Measurements from ENCODE around the gene NRG3. TPM values are rescaled to one million over a fixed set of nuclear protein-coding genes. Genes with fewer than 3 reads are reported as not detected.

Gene NRG3
- total and polyA plus RNA-seq, 8 donors = 0.14 to 0.59 (median 0.25) TPM; not detected in 2

GRCh38 chr10:82535457-82535856 lies 660.5 kb downstream of the NRG3 start:
- ATAC-seq (no peak), FAIRE-seq (no peak), DNase-seq (no peak)
- intact Hi-C loops (cut with DNase I) = no loop called here
- no peak for TF ChIP-seq CTCF (IDR thresholded peaks at IDR 0.05)
- WGBS, 2 donors = 86% methylated on average over 3 of the region's 3 CpGs
- no peaks in the 10 kb centered on the region for H3K36me3 ChIP-seq
- no peak overlapping the region for H3K27ac ChIP-seq
- no peaks in the 10 kb centered on the region for H3K9me3 ChIP-seq
- H3K4me1 ChIP-seq = no peaks in the 10 kb centered on the region
- H3K4me3 ChIP-seq = no peak overlapping the region
- no peaks in the 10 kb centered on the region for H3K27me3 ChIP-seq

GRCh38 chr10:82536668-82537067 lies 661.7 kb downstream of the NRG3 start:
- H3K36me3 ChIP-seq = no peaks in the 10 kb centered on the region
- no peak overlapping the region for H3K27ac ChIP-seq
- ATAC-seq = no peak
- no peaks in the 10 kb centered on the region for H3K27me3 ChIP-seq
- H3K4me3 ChIP-seq = no peak overlapping the region
- no peak for TF ChIP-seq CTCF (IDR thresholded peaks at IDR 0.05)
- H3K9me3 ChIP-seq = no peaks in the 10 kb centered on the region
- DNase-seq = no peak
- no peak for FAIRE-seq
- H3K4me1 ChIP-seq = no peaks in the 10 kb centered on the region
- intact Hi-C loops (cut with DNase I) = no loop called here

GRCh38 chr10:82538272-82538671 lies 663.3 kb downstream of the NRG3 start:
- Histone ChIP-seq H3K9me3 (no peaks in the 10 kb centered on the region), H3K36me3 (no peaks in the 10 kb centered on the region), H3K27ac (no peak overlapping the region), H3K4me1 (no peaks in the 10 kb centered on the region), H3K27me3 (no peaks in the 10 kb centered on the region), H3K4me3 (no peak overlapping the region)
- no peak for TF ChIP-seq CTCF (IDR thresholded peaks at IDR 0.05)
- 59 to 66% methylated on average over 1 of the region's 1 CpG for WGBS, 2 donors
- DNase-seq (no peak), FAIRE-seq (no peak), ATAC-seq (no peak)
- intact Hi-C loops (cut with DNase I) = no loop called here

GRCh38 chr10:82543631-82544030 lies 668.6 kb downstream of the NRG3 start:
- Histone ChIP-seq H3K4me3 (no peak overlapping the region), H3K36me3 (no peaks in the 10 kb centered on the region), H3K27ac (no peak overlapping the region), H3K27me3 (no peaks in the 10 kb centered on the region), H3K4me1 (no peaks in the 10 kb centered on the region), H3K9me3 (no peaks in the 10 kb centered on the region)
- no peak for TF ChIP-seq CTCF (IDR thresholded peaks at IDR 0.05)
- 71 to 83% methylated on average over 2 of the region's 2 CpGs for WGBS, 2 donors
- no peak for DNase-seq
- intact Hi-C loops (cut with DNase I) = no loop called here
- FAIRE-seq = no peak
- ATAC-seq = no peak

- no peaks in the 10 kb centered on the region for H3K27me3 ChIP-seq
- H3K9me3 ChIP-seq = no peaks in the 10 kb centered on the region
- no peaks in the 10 kb centered on the region for H3K4me1 ChIP-seq
- ATAC-seq = no peak
- intact Hi-C loops (cut with DNase I) = no loop called here
- DNase-seq = no peak
- 83 to 89% methylated on average over 1 of the region's 1 CpG for WGBS, 2 donors
- no peak for TF ChIP-seq CTCF (IDR thresholded peaks at IDR 0.05)
- no peak overlapping the region for H3K4me3 ChIP-seq
- H3K36me3 ChIP-seq = no peaks in the 10 kb centered on the region
- no peak overlapping the region for H3K27ac ChIP-seq
- FAIRE-seq = no peak
Measured at GRCh38 chr10:82544377-82544776, 669.4 kb downstream of the NRG3 start.
